H9 (cell line): ENCODE data around the gene EML2. TPM values are rescaled to one million over a fixed set of nuclear protein-coding genes. Genes with fewer than 3 reads are reported as not detected.

ENCODE experiments used
- DNase-seq: peaks from one replicate; pipeline ENCODE4 v3.0.0-alpha.2; 2017
- H2AFZ ChIP-seq: one replicate; pipeline ENCODE4 v1.6.1; 2013; ENCODE audit warnings: mild to moderate bottlenecking, low read length, control low read depth, moderate library complexity
- H2AK5ac ChIP-seq: 2 replicates; pipeline ENCODE4 v1.6.1; 2013; ENCODE audit warnings: low read length, control low read depth, mixed read lengths; ENCODE audit not compliant: insufficient read length
- H2BK120ac ChIP-seq: one replicate; pipeline ENCODE4 v1.6.1; 2013; ENCODE audit warnings: low read depth, mild to moderate bottlenecking, low read length, control low read depth, inconsistent platforms; ENCODE audit not compliant: poor library complexity, severe bottlenecking
- H2BK12ac ChIP-seq: 2 replicates; pipeline ENCODE4 v1.6.1; 2013; ENCODE audit warnings: low read length, control low read depth, mixed read lengths, low read depth; ENCODE audit not compliant: insufficient read length
- H2BK15ac ChIP-seq: 2 replicates; pipeline ENCODE4 v1.6.1; 2013; ENCODE audit warnings: low read depth, low read length, control low read depth
- H2BK20ac ChIP-seq: one replicate; pipeline ENCODE4 v1.6.1; 2013; ENCODE audit warnings: low read depth, mild to moderate bottlenecking, low read length, control low read depth, inconsistent platforms; ENCODE audit not compliant: poor library complexity, severe bottlenecking
- H2BK5ac ChIP-seq: 2 replicates; pipeline ENCODE4 v1.6.1; 2013; ENCODE audit warnings: low read length, control low read depth, mixed read lengths; ENCODE audit not compliant: insufficient read length
- H3K14ac ChIP-seq: 2 replicates; pipeline ENCODE4 v1.6.1; 2013; ENCODE audit warnings: low read length, control low read depth; ENCODE audit not compliant: insufficient read depth
- H3K18ac ChIP-seq: 2 replicates; pipeline ENCODE4 v1.6.1; 2013; ENCODE audit warnings: low read depth, mild to moderate bottlenecking, mixed read lengths, low read length, control low read depth; ENCODE audit not compliant: insufficient read length
- H3K23ac ChIP-seq: 2 replicates; pipeline ENCODE4 v1.6.1; 2013; ENCODE audit warnings: low read length, control low read depth, mixed read lengths, low read depth; ENCODE audit not compliant: insufficient read length
- H3K23me2 ChIP-seq: 2 replicates; pipeline ENCODE4 v1.6.1; 2013; ENCODE audit warnings: low read depth, mild to moderate bottlenecking, mixed read lengths, low read length, control low read depth; ENCODE audit not compliant: insufficient read length, poor library complexity, severe bottlenecking
- H3K27ac ChIP-seq: 2 replicates; pipeline ENCODE4 v1.5.1; 2013; ENCODE audit warnings: low read length, control low read depth, mixed read lengths, low read depth; ENCODE audit not compliant: insufficient read length
- H3K27me3 ChIP-seq: 2 replicates; pipeline ENCODE4 v1.6.1; 2013; ENCODE audit warnings: low read length, control low read depth, inconsistent platforms; ENCODE audit not compliant: insufficient read depth
- H3K4ac ChIP-seq: 2 replicates; pipeline ENCODE4 v1.6.1; 2013; ENCODE audit warnings: low read depth, mild to moderate bottlenecking, control low read depth, inconsistent platforms, low read length, moderate library complexity
- H3K4me1 ChIP-seq: 2 replicates; pipeline ENCODE4 v1.6.1; 2013; ENCODE audit warnings: low read length, control low read depth, inconsistent platforms; ENCODE audit not compliant: insufficient read depth
- H3K4me2 ChIP-seq: 2 replicates; pipeline ENCODE4 v1.6.1; 2013; ENCODE audit warnings: low read length, control low read depth, mixed read lengths; ENCODE audit not compliant: insufficient read length, insufficient read depth
- H3K56ac ChIP-seq: 2 replicates; pipeline ENCODE4 v1.6.1; 2013; ENCODE audit warnings: low read depth, mild to moderate bottlenecking, mixed read lengths, low read length, control low read depth; ENCODE audit not compliant: insufficient read length
- H3K79me1 ChIP-seq: 2 replicates; pipeline ENCODE4 v1.6.1; 2013; ENCODE audit warnings: low read depth, mild to moderate bottlenecking, moderate library complexity, low read length, control low read depth, inconsistent platforms; ENCODE audit not compliant: insufficient read depth, poor library complexity, severe bottlenecking
- H3K79me2 ChIP-seq: 2 replicates; pipeline ENCODE4 v1.6.1; 2013; ENCODE audit warnings: low read length, control low read depth, inconsistent platforms; ENCODE audit not compliant: insufficient read depth
- H3K9ac ChIP-seq: 2 replicates; pipeline ENCODE4 v1.6.1; 2013; ENCODE audit warnings: low read length, control low read depth, mixed read lengths; ENCODE audit not compliant: insufficient read length; ENCODE audit errors: extremely low read depth
- H3K9me3 ChIP-seq: one replicate; pipeline ENCODE4 v1.6.1; 2013; ENCODE audit warnings: low read depth, low read length, inconsistent platforms; ENCODE audit not compliant: control insufficient read depth
- H3T11ph ChIP-seq: one replicate; pipeline ENCODE4 v1.6.1; 2013; ENCODE audit warnings: mild to moderate bottlenecking, low read length, control low read depth, inconsistent platforms
- H4K20me1 ChIP-seq: one replicate; pipeline ENCODE4 v1.6.1; 2013; ENCODE audit not compliant: control insufficient read depth, insufficient read length, insufficient read depth
- H4K5ac ChIP-seq: 2 replicates; pipeline ENCODE4 v1.6.1; 2013; ENCODE audit warnings: low read depth, mild to moderate bottlenecking, mixed read lengths, low read length, control low read depth; ENCODE audit not compliant: insufficient read length
- H4K8ac ChIP-seq: replicated peaks from 2 replicates; pipeline ENCODE4 v1.6.1; 2013; ENCODE audit warnings: low read length, control low read depth, mixed read lengths, low read depth; ENCODE audit not compliant: insufficient read length
- H4K91ac ChIP-seq: 2 replicates; pipeline ENCODE4 v1.6.1; 2013; ENCODE audit warnings: low read depth, mild to moderate bottlenecking, moderate library complexity, mixed read lengths, low read length, control low read depth; ENCODE audit not compliant: insufficient read length
- H3K27ac Mint-ChIP-seq, 3 experiments: 2 replicates in 2 of 3; 3 replicates in 1 of 3; pipeline ENCODE4 v1.8.0; 2020 to 2021; ENCODE audit warnings: mixed read lengths in 3 of 3, mild to moderate bottlenecking in 1 of 3, moderate library complexity in 1 of 3
- H3K27me3 Mint-ChIP-seq: 2 replicates; pipeline ENCODE4 v1.8.0; 2021; ENCODE audit warnings: low read depth, mild to moderate bottlenecking, moderate library complexity, mixed read lengths
- H3K36me3 Mint-ChIP-seq, 3 experiments: 2 replicates in 2 of 3; 3 replicates in 1 of 3; pipeline ENCODE4 v1.8.0; 2020 to 2021; ENCODE audit warnings: low read depth in 3 of 3, mixed read lengths in 3 of 3; ENCODE audit not compliant: insufficient read depth in 1 of 3
- H3K4me1 Mint-ChIP-seq, 2 experiments: 2 replicates each; pipeline ENCODE4 v1.8.0; 2020; ENCODE audit warnings: mixed read lengths in 2 of 2
- H3K4me3 Mint-ChIP-seq, 2 experiments: 2 replicates in 1 of 2; 3 replicates in 1 of 2; pipeline ENCODE4 v1.8.0; 2020 to 2021; ENCODE audit warnings: mild to moderate bottlenecking in 2 of 2, mixed read lengths in 2 of 2, moderate library complexity in 1 of 2
- H3K9me3 Mint-ChIP-seq, 2 experiments: 2 replicates in 1 of 2; 3 replicates in 1 of 2; pipeline ENCODE4 v1.8.0; 2020; ENCODE audit warnings: mild to moderate bottlenecking in 2 of 2, mixed read lengths in 2 of 2, moderate library complexity in 1 of 2
- WGBS: extraction: QIAGEN DNeasy Blood & Tissue Kit; methylation state at CpG from one replicate; pipeline ENCODE4 v1.1.7; 2013; ENCODE audit warnings: missing lambda C conversion rate, low lambda C conversion rate, mixed read lengths; ENCODE audit not compliant: insufficient read length; ENCODE audit errors: extremely low coverage; 5-methylcytosine and 5-hydroxymethylcytosine counted together
- total RNA-seq: library from RNA; stranded (reverse); gene quantifications from 2 replicates; pipeline ENCODE4 v1.2.1, GENCODE V29; 2021
- TF ChIP-seq, protein P1 (sequence below): fragments of 200-600 bp; sonication (generic); conservative IDR thresholded peaks from 3 replicates; pipeline ENCODE4 v1.8.0; 2021; ENCODE audit warnings: antibody characterized with exemption, mild to moderate bottlenecking

EML2 gene
- total RNA-seq, 1 experiment from 2014 or later, result 22.6 TPM

- Histone ChIP-seq H3K4me1 (peaks cover 3% of the 10 kb centered on the region; the same call in 1 of the 2 replicates), H2BK20ac (no peak overlapping the region), H2BK12ac (no peak overlapping the region), H3K23me2 (peaks cover 13% of the 10 kb centered on the region), H4K91ac (no peak overlapping the region), H2BK5ac (no peak overlapping the region), H4K5ac (no peak overlapping the region), H3K79me1 (no peaks in the 10 kb centered on the region), H2AFZ (no peak overlapping the region), H2BK15ac (no peak overlapping the region), H3K9me3 (no peaks in the 10 kb centered on the region), H2AK5ac (no peak overlapping the region), H3K14ac (no peak overlapping the region), H3K4ac (no peak overlapping the region), H2BK120ac (no peak overlapping the region), H3K56ac (no peak overlapping the region), H3K9ac (no peak overlapping the region), H3K23ac (no peak overlapping the region), H3K27ac (no peak overlapping the region), H3K27me3 (no peaks in the 10 kb centered on the region), H3K18ac (no peak overlapping the region), H3K79me2 (no peaks in the 10 kb centered on the region), H4K8ac (no peak overlapping the region), H3T11ph (no peak overlapping the region), H4K20me1 (no peaks in the 10 kb centered on the region), H3K4me2 (peak overlapping the region; percentile 60)
- DNase-seq, result no peak
- Mint-ChIP-seq H3K27ac (peak overlapping the region in 1 of 3 experiments; percentile 25; a peak in 1 of 7 replicates), H3K27me3 (peaks cover 12% of the 10 kb centered on the region), H3K9me3 (peaks cover 3 to 6% of the 10 kb centered on the region in 2 experiments; a peak in 3 of 5 replicates), H3K36me3 (no peaks in the 10 kb centered on the region; a peak in 1 of 7 replicates), H3K4me3 (peak overlapping the region; percentile 77 to 92), H3K4me1 (peaks cover 27 to 37% of the 10 kb centered on the region in 2 experiments)
- TF ChIP-seq, protein P1, sequence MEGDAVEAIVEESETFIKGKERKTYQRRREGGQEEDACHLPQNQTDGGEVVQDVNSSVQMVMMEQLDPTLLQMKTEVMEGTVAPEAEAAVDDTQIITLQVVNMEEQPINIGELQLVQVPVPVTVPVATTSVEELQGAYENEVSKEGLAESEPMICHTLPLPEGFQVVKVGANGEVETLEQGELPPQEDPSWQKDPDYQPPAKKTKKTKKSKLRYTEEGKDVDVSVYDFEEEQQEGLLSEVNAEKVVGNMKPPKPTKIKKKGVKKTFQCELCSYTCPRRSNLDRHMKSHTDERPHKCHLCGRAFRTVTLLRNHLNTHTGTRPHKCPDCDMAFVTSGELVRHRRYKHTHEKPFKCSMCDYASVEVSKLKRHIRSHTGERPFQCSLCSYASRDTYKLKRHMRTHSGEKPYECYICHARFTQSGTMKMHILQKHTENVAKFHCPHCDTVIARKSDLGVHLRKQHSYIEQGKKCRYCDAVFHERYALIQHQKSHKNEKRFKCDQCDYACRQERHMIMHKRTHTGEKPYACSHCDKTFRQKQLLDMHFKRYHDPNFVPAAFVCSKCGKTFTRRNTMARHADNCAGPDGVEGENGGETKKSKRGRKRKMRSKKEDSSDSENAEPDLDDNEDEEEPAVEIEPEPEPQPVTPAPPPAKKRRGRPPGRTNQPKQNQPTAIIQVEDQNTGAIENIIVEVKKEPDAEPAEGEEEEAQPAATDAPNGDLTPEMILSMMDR, result no peak
- WGBS, result no CpG with 5 or more reads among the region's 14 CpGs
These were observed 5.0 kb upstream of the EML2 start for GRCh38 chr19:45643927-45644771.
